ENCODE results near the gene SLCO4A1. TPM values are rescaled to one million over a fixed set of nuclear protein-coding genes. Genes with fewer than 3 reads are reported as not detected.

The SLCO4A1 gene
- total and polyA plus RNA-seq, 9 of the 15 experiments (the other 6 are each of a cell fraction or from before 2014, with no cell fraction given): 1.6 to 21.9 (median 12.8) TPM

GRCh38 chr20:62604796-62605195 is 37.5 kb upstream of the SLCO4A1 start:
- H2AFZ ChIP-seq (ENCODE audit: low read depth, low read length): no peak overlapping the region
- 0 out of 2 replicates have a peak, but pooled peaks cover 19% of the 10 kb centered on the region for H4K20me1 ChIP-seq (replicated peaks; ENCODE audit: control insufficient read depth, insufficient read depth, low read length)
- H3K79me2 ChIP-seq (ENCODE audit: control insufficient read depth, insufficient read depth, low read length): no peaks in the 10 kb centered on the region
- no peaks in the 10 kb centered on the region for H3K36me3 ChIP-seq (ENCODE audit: control insufficient read depth, insufficient read depth, low read length)
- in situ Hi-C loops (cut with MboI): no loop called here
- DNase-seq (ENCODE audit: extremely low read depth in 1 of 4, low spot score in 3 of 4) (no peak), FAIRE-seq (no peak), ATAC-seq (no peak)
- H3K9ac ChIP-seq (ENCODE audit: insufficient read depth in 1 of 2, low read depth in 2 of 2, low read length in 2 of 2): no peak overlapping the region; a peak in 1 of 4 replicates
- peak in 1 of 2 experiments; percentile 66 for TF ChIP-seq AFF1 (IDR thresholded peaks at IDR 0.05; ENCODE audit: low read depth in 1 of 2, partially characterized antibody in 2 of 2)
- no peak for TF ChIP-seq E2F6 (IDR thresholded peaks at IDR 0.05; ENCODE audit: borderline replicate concordance in 1 of 2, extremely low read depth in 1 of 2, insufficient read depth in 1 of 2, insufficient read length in 1 of 2, low read depth in 1 of 2, low read length in 1 of 2, poor library complexity in 1 of 2, severe bottlenecking in 1 of 2)
- TF ChIP-seq KDM2B (CRISPR knock-in tag; IDR thresholded peaks at IDR 0.05): no peak
- TF ChIP-seq NFIC (IDR thresholded peaks at IDR 0.05): 0 out of 2 replicates have a peak, but pooled peaks have one; percentile 10
- no peak for TF ChIP-seq TCFL5 (CRISPR knock-in tag; conservative IDR thresholded peaks at IDR 0.05)
- no peak for TF ChIP-seq CBFA2T3 (IDR thresholded peaks at IDR 0.05)
- TF ChIP-seq ZC3H4 (CRISPR knock-in tag; IDR thresholded peaks at IDR 0.05; ENCODE audit: borderline replicate concordance): no peak
- no peak for TF ChIP-seq EGR1 (conservative IDR thresholded peaks at IDR 0.05)
- no peak for TF ChIP-seq ZNF398 (CRISPR knock-in tag; IDR thresholded peaks at IDR 0.05)
- TF ChIP-seq ARNT (IDR thresholded peaks at IDR 0.05): no peak
- no peak for TF ChIP-seq CEBPG (CRISPR knock-in tag; IDR thresholded peaks at IDR 0.05)
- TF ChIP-seq CEBPG (tag; conservative IDR thresholded peaks at IDR 0.05 in 1 of 2, IDR thresholded peaks at IDR 0.05 in 1 of 2): no peak
- no peak for TF ChIP-seq HEY1 (CRISPR knock-in tag; IDR thresholded peaks at IDR 0.05; ENCODE audit: borderline replicate concordance)
- TF ChIP-seq SMARCA5 (IDR thresholded peaks at IDR 0.05): no peak
- TF ChIP-seq ARID1B (IDR thresholded peaks at IDR 0.05): no peak
- no peak for TF ChIP-seq RHOXF2B (CRISPR knock-in tag; conservative IDR thresholded peaks at IDR 0.05)
- peaks cover 5 to 43% of the 10 kb centered on the region in 2 experiments for H3K4me1 ChIP-seq (replicated peaks in 1 of 2; ENCODE audit: control insufficient read depth in 2 of 2, insufficient read depth in 2 of 2, low read length in 2 of 2)
- WGBS (ENCODE audit: insufficient coverage, low coverage, missing lambda C conversion rate): 6% methylated on average over 6 of the region's 9 CpGs
- no peak overlapping the region for H3K4me2 ChIP-seq (ENCODE audit: insufficient read depth, low read length)
- H3K27ac ChIP-seq (ENCODE audit: extremely low read depth, low read depth, low read length): no peak overlapping the region
- no peak overlapping the region for H3K4me3 ChIP-seq
- peaks cover 52 to 84% of the 10 kb centered on the region in 2 experiments for H3K27me3 ChIP-seq (ENCODE audit: control insufficient read depth in 2 of 2, insufficient read depth in 2 of 2, low read length in 2 of 2)
- no peaks in the 10 kb centered on the region for H3K9me3 ChIP-seq (replicated peaks; ENCODE audit: control insufficient read depth, insufficient read depth, low read depth, low read length)
- intact Hi-C loops (cut with micrococcal nuclease): no loop called here
- no TSS peak for BruUV-seq (replicated peaks)
- POLR2A ChIA-PET: interaction anchor here (0.5 kb wide), 1 partner anchor 102 kb away, joined by 3 read pairs; no protein-coding TSS in a partner anchor
- H3K9me1 ChIP-seq (ENCODE audit: control insufficient read depth, insufficient read depth, low read length): no peaks in the 10 kb centered on the region
- CTCF ChIA-PET (ENCODE audit: low intra/inter-chr PET ratio): no interaction called here

Measured in K562 (cell line).